HG03378 (cell line): ENCODE results near the gene FABP7.

Source experiments
- ATAC-seq: cut with Tn5 transposase; IDR thresholded peaks from one replicate; pipeline ENCODE4 v1.9.1; 2021; ENCODE audit warnings: mild to moderate bottlenecking, moderate library complexity; ENCODE audit not compliant: unreplicated experiment

Gene FABP7

GRCh38 chr6:122792766-122793165, 13.2 kb downstream of the FABP7 start:
- ATAC-seq: no peak

- no peak for ATAC-seq
These were observed 18.0 kb downstream of the FABP7 start for GRCh38 chr6:122797537-122797936.

- peak; percentile 94 for ATAC-seq
These were observed 18.7 kb downstream of the FABP7 start for GRCh38 chr6:122798099-122798641.

- no peak for ATAC-seq
These were observed 19.7 kb downstream of the FABP7 start for GRCh38 chr6:122799140-122799745.

GRCh38 chr6:122799916-122800686, 20.6 kb downstream of the FABP7 start:
- ATAC-seq: no peak

GRCh38 chr6:122800906-122801305, 21.4 kb downstream of the FABP7 start:
- no peak for ATAC-seq

- no peak for ATAC-seq
These were observed 21.9 kb downstream of the FABP7 start for GRCh38 chr6:122801397-122801796.

GRCh38 chr6:122803171-122803661, 23.7 kb downstream of the FABP7 start:
- ATAC-seq: no peak

- no peak for ATAC-seq
These were observed 25.5 kb downstream of the FABP7 start for GRCh38 chr6:122804962-122805485.

GRCh38 chr6:122806291-122806690, 26.8 kb downstream of the FABP7 start:
- ATAC-seq: no peak

GRCh38 chr6:122808121-122808885, 28.8 kb downstream of the FABP7 start:
- no peak for ATAC-seq

GRCh38 chr6:122809001-122809400, 29.5 kb downstream of the FABP7 start:
- ATAC-seq: no peak

GRCh38 chr6:122809691-122810090, 30.2 kb downstream of the FABP7 start:
- ATAC-seq: no peak

GRCh38 chr6:122810189-122810588, 30.7 kb downstream of the FABP7 start:
- ATAC-seq: no peak

- ATAC-seq: no peak
These were observed 37.8 kb downstream of the FABP7 start for GRCh38 chr6:122817358-122817757.

GRCh38 chr6:122817766-122818165, 38.2 kb downstream of the FABP7 start:
- ATAC-seq: no peak

- no peak for ATAC-seq
These were observed 39.4 kb downstream of the FABP7 start for GRCh38 chr6:122818866-122819265.

GRCh38 chr6:122821095-122821494, 41.6 kb downstream of the FABP7 start:
- no peak for ATAC-seq

- no peak for ATAC-seq
These were observed 45.6 kb downstream of the FABP7 start for GRCh38 chr6:122825163-122825562.

GRCh38 chr6:122829456-122829855, 49.9 kb downstream of the FABP7 start:
- ATAC-seq: no peak

GRCh38 chr6:122831511-122831910, 52.0 kb downstream of the FABP7 start:
- ATAC-seq: no peak
